Osteocyte (in vitro differentiated cells): Measurements from ENCODE around the gene PEPD. TPM values are rescaled to one million over a fixed set of nuclear protein-coding genes. Genes with fewer than 3 reads are reported as not detected.

Experiments used
- DNase-seq: peaks from one replicate; pipeline ENCODE4 v3.0.0; 2021; ENCODE audit warnings: mixed read lengths; ENCODE audit not compliant: unreplicated experiment; ENCODE audit errors: extremely low spot score
- H3K27ac Mint-ChIP-seq: one replicate; pipeline ENCODE4 v1.8.0; 2021; ENCODE audit warnings: mild to moderate bottlenecking, mixed read lengths; ENCODE audit not compliant: unreplicated experiment
- H3K27me3 Mint-ChIP-seq: one replicate; pipeline ENCODE4 v1.8.0; 2021; ENCODE audit warnings: mixed read lengths; ENCODE audit not compliant: unreplicated experiment
- H3K36me3 Mint-ChIP-seq: one replicate; pipeline ENCODE4 v1.8.0; 2021; ENCODE audit warnings: mixed read lengths; ENCODE audit not compliant: unreplicated experiment
- H3K4me1 Mint-ChIP-seq: one replicate; pipeline ENCODE4 v1.8.0; 2021; ENCODE audit warnings: mixed read lengths; ENCODE audit not compliant: unreplicated experiment
- H3K4me3 Mint-ChIP-seq: one replicate; pipeline ENCODE4 v1.8.0; 2021; ENCODE audit warnings: mild to moderate bottlenecking, moderate library complexity, mixed read lengths; ENCODE audit not compliant: unreplicated experiment
- H3K9me3 Mint-ChIP-seq: one replicate; pipeline ENCODE4 v1.8.0; 2021; ENCODE audit warnings: mixed read lengths; ENCODE audit not compliant: unreplicated experiment
- CTCF ChIP-seq: fragments of 200-600 bp; sonication (generic); IDR thresholded peaks from 2 replicates; pipeline ENCODE4 v1.5.0; 2021; ENCODE audit warnings: antibody characterized with exemption, mild to moderate bottlenecking, moderate library complexity
- total RNA-seq: library from RNA; stranded (reverse); gene quantifications from 2 replicates; pipeline ENCODE4 v1.2.1, GENCODE V29; 2021

The PEPD gene
- total RNA-seq, 1 donor from 2014 or later = 106 TPM

- no peaks in the 10 kb centered on the region for H3K36me3 Mint-ChIP-seq
- DNase-seq = no peak
- H3K27me3 Mint-ChIP-seq = no peaks in the 10 kb centered on the region
- H3K27ac Mint-ChIP-seq = no peak overlapping the region
- no peak overlapping the region for H3K4me3 Mint-ChIP-seq
- no peak for TF ChIP-seq CTCF
- no peaks in the 10 kb centered on the region for H3K9me3 Mint-ChIP-seq
- H3K4me1 Mint-ChIP-seq = no peaks in the 10 kb centered on the region
Observed at GRCh38 chr19:33553530-33554310, 32.1 kb upstream of the PEPD start.

- H3K4me3 Mint-ChIP-seq = no peak overlapping the region
- H3K36me3 Mint-ChIP-seq = no peaks in the 10 kb centered on the region
- no peak overlapping the region for H3K27ac Mint-ChIP-seq
- no peak for TF ChIP-seq CTCF
- H3K9me3 Mint-ChIP-seq = no peaks in the 10 kb centered on the region
- no peak for DNase-seq
- no peaks in the 10 kb centered on the region for H3K4me1 Mint-ChIP-seq
- no peaks in the 10 kb centered on the region for H3K27me3 Mint-ChIP-seq
Observed at GRCh38 chr19:33552928-33553279, 31.3 kb upstream of the PEPD start.

GRCh38 chr19:33552191-33552927, 30.8 kb upstream of the PEPD start:
- no peak overlapping the region for H3K4me3 Mint-ChIP-seq
- H3K27ac Mint-ChIP-seq = no peak overlapping the region
- no peak for DNase-seq
- H3K27me3 Mint-ChIP-seq = no peaks in the 10 kb centered on the region
- no peak for TF ChIP-seq CTCF
- H3K9me3 Mint-ChIP-seq = no peaks in the 10 kb centered on the region
- H3K4me1 Mint-ChIP-seq = no peaks in the 10 kb centered on the region
- no peaks in the 10 kb centered on the region for H3K36me3 Mint-ChIP-seq

GRCh38 chr19:33551676-33552075, 30.1 kb upstream of the PEPD start:
- no peak for DNase-seq
- TF ChIP-seq CTCF = no peak
- no peak overlapping the region for H3K27ac Mint-ChIP-seq
- no peak overlapping the region for H3K4me3 Mint-ChIP-seq
- H3K27me3 Mint-ChIP-seq = no peaks in the 10 kb centered on the region
- H3K4me1 Mint-ChIP-seq = no peaks in the 10 kb centered on the region
- H3K36me3 Mint-ChIP-seq = no peaks in the 10 kb centered on the region
- no peaks in the 10 kb centered on the region for H3K9me3 Mint-ChIP-seq

GRCh38 chr19:33550768-33551167, 29.2 kb upstream of the PEPD start:
- H3K36me3 Mint-ChIP-seq = no peaks in the 10 kb centered on the region
- H3K4me1 Mint-ChIP-seq = no peaks in the 10 kb centered on the region
- H3K27me3 Mint-ChIP-seq = no peaks in the 10 kb centered on the region
- DNase-seq = no peak
- H3K27ac Mint-ChIP-seq = no peak overlapping the region
- H3K4me3 Mint-ChIP-seq = no peak overlapping the region
- no peak for TF ChIP-seq CTCF
- H3K9me3 Mint-ChIP-seq = no peaks in the 10 kb centered on the region
